GM12878 (cell line): ENCODE data around the gene MARK4. TPM values are rescaled to one million over a fixed set of nuclear protein-coding genes. Genes with fewer than 3 reads are reported as not detected.

Experiments used
- ATAC-seq: fragments of 200-7000 bp; cut with Tn5 transposase; 3 replicates; pipeline ENCODE4 v1.9.1; 2020; ENCODE audit warnings: mild to moderate bottlenecking, moderate library complexity
- BruUV-seq: library from RNA; stranded (reverse); fragments of 400-500 nt; replicated peaks from 2 replicates; lab custom pipeline; 2021; lab: Mats Ljungman, UMichigan
- CTCF ChIA-PET: fragments of 300-600 bp; sonication (Branson Sonifier 250); formaldehyde crosslinking; extraction: SDS; loops from one replicate; lab custom pipeline; 2021; ENCODE audit warnings: inconsistent platforms; lab: Yijun Ruan, JAX
- POLR2A ChIA-PET: fragments of 350-600 bp; formaldehyde crosslinking; extraction: SDS; loops from one replicate; lab custom pipeline; 2021; ENCODE audit warnings: inconsistent platforms; lab: Charles Lee
- RAD21 ChIA-PET: fragments of 300-600 bp; sonication (Branson Sonifier 250); formaldehyde crosslinking; loops from one replicate; lab custom pipeline; 2023; ENCODE audit warnings: antibody characterized with exemption; ENCODE audit not compliant: unreplicated experiment; lab: Charles Lee
- SMC1A ChIA-PET: fragments of 300-600 bp; sonication (Branson Sonifier 250); formaldehyde crosslinking; loops from one replicate; lab custom pipeline; 2023; ENCODE audit not compliant: unreplicated experiment, uncharacterized antibody; lab: Charles Lee
- DNase-seq: peaks from one replicate; pipeline ENCODE4 v3.0.0-alpha.2; 2011; ENCODE audit warnings: low read depth, low spot score
- FAIRE-seq: peaks from 3 replicates; lab custom pipeline; 2011; peaks lifted over from hg19 to GRCh38; lab: Jason Lieb, UNC
- H2AFZ ChIP-seq: 2 replicates; pipeline ENCODE4 v1.6.0; 2011; ENCODE audit warnings: low read depth, low read length, control low read depth; ENCODE audit not compliant: control insufficient read depth
- H3K27ac ChIP-seq: 2 replicates; pipeline ENCODE4 v1.5.1; 2011; ENCODE audit warnings: control low read depth; ENCODE audit not compliant: control insufficient read depth, insufficient read depth
- H3K27me3 ChIP-seq, 2 experiments: replicated peaks in 1 of 2; 2 replicates each; pipeline versions ENCODE4 v1.6.0 to v1.6.1; 2011; ENCODE audit warnings: low read length in 1 of 2; ENCODE audit not compliant: control insufficient read depth in 2 of 2, insufficient read depth in 2 of 2
- H3K36me3 ChIP-seq, 2 experiments: 2 replicates each; pipeline ENCODE4 v1.5.1; 2011; ENCODE audit warnings: low read length in 1 of 2; ENCODE audit not compliant: control insufficient read depth in 2 of 2, insufficient read depth in 2 of 2
- H3K4me1 ChIP-seq: 2 replicates; pipeline ENCODE4 v1.6.1; 2011; ENCODE audit warnings: mild to moderate bottlenecking, low read length, moderate library complexity, mixed read lengths; ENCODE audit not compliant: control insufficient read depth, insufficient read depth
- H3K4me2 ChIP-seq: 2 replicates; pipeline ENCODE4 v1.6.0; 2011; ENCODE audit warnings: control low read depth; ENCODE audit not compliant: control insufficient read depth, insufficient read depth
- H3K4me3 ChIP-seq: fragments of 200-600 bp; sonication (generic); 2 replicates; pipeline ENCODE4 v1.5.1; 2016
- H3K79me2 ChIP-seq: 2 replicates; pipeline ENCODE4 v1.6.0; 2011; ENCODE audit warnings: low read length; ENCODE audit not compliant: control insufficient read depth, insufficient read depth
- H3K9ac ChIP-seq: 2 replicates; pipeline ENCODE4 v1.8.0; 2011; ENCODE audit warnings: low read length, control low read depth, mixed read lengths; ENCODE audit not compliant: control insufficient read depth, insufficient read depth
- H3K9me3 ChIP-seq: replicated peaks from 3 replicates; pipeline ENCODE4 v1.5.1; 2011; ENCODE audit warnings: mild to moderate bottlenecking, low read length; ENCODE audit not compliant: control insufficient read depth, insufficient read depth
- H4K20me1 ChIP-seq: 2 replicates; pipeline ENCODE4 v1.6.0; 2011; ENCODE audit not compliant: control insufficient read depth, insufficient read depth
- ATF3 ChIP-seq: IDR thresholded peaks from 2 replicates; pipeline ENCODE4 v1.6.1; 2011; ENCODE audit warnings: low read depth, mild to moderate bottlenecking, low read length, moderate library complexity, borderline replicate concordance; ENCODE audit errors: extremely low read depth
- CTCF ChIP-seq, 3 experiments: IDR thresholded peaks in 2 of 3; conservative IDR thresholded peaks in 1 of 3; 2 replicates each; pipeline ENCODE4 v1.5.1; 2011; ENCODE audit warnings: low read depth in 3 of 3, low read length in 3 of 3, mild to moderate bottlenecking in 3 of 3, control low read depth in 2 of 3, moderate library complexity in 2 of 3, inconsistent platforms in 1 of 3, mixed read lengths in 1 of 3; ENCODE audit not compliant: control insufficient read depth in 2 of 3, insufficient read depth in 1 of 3; ENCODE audit errors: extremely low read depth in 1 of 3
- ETV6 ChIP-seq, 2 experiments: fragments of 450-650 bp in 1 of 2; IDR thresholded peaks in 1 of 2; conservative IDR thresholded peaks in 1 of 2; 2 replicates each; pipeline ENCODE4 v1.6.1; 2014; ENCODE audit warnings: antibody characterized with exemption in 1 of 2, borderline replicate concordance in 1 of 2, low read depth in 1 of 2, mild to moderate bottlenecking in 1 of 2, moderate library complexity in 1 of 2
- JUNB ChIP-seq: IDR thresholded peaks from 2 replicates; pipeline ENCODE4 v1.6.1; 2016; ENCODE audit warnings: antibody characterized with exemption, mild to moderate bottlenecking
- MLLT1 ChIP-seq: fragments of 450-650 bp; IDR thresholded peaks from 2 replicates; pipeline ENCODE4 v1.6.1; 2016; ENCODE audit warnings: mild to moderate bottlenecking
- MTA2 ChIP-seq: fragments of 450-650 bp; IDR thresholded peaks from 2 replicates; pipeline ENCODE4 v1.6.1; 2016; ENCODE audit warnings: low read depth, mild to moderate bottlenecking, moderate library complexity
- NFYA ChIP-seq: IDR thresholded peaks from 2 replicates; pipeline ENCODE4 v1.6.1; 2011; ENCODE audit warnings: low read depth, mild to moderate bottlenecking, low read length, improper control_type of control experiment, borderline replicate concordance
- NR2F1 ChIP-seq: fragments of 450-650 bp; conservative IDR thresholded peaks from 2 replicates; pipeline ENCODE4 v1.6.1; 2017; ENCODE audit warnings: mild to moderate bottlenecking
- NRF1 ChIP-seq: conservative IDR thresholded peaks from 2 replicates; pipeline ENCODE4 v1.6.1; 2011; ENCODE audit warnings: mild to moderate bottlenecking, low read depth, low read length, improper control_type of control experiment
- STAT1 ChIP-seq: fragments of 450-650 bp; conservative IDR thresholded peaks from 2 replicates; pipeline ENCODE4 v1.6.1; 2014; ENCODE audit warnings: antibody characterized with exemption, mild to moderate bottlenecking
- SUPT20H ChIP-seq: IDR thresholded peaks from 2 replicates; pipeline ENCODE4 v1.6.1; 2011; ENCODE audit warnings: low read depth, mild to moderate bottlenecking, low read length, moderate library complexity, borderline replicate concordance; ENCODE audit not compliant: control insufficient read depth
- ZBTB33 ChIP-seq: fragments of 450-650 bp; IDR thresholded peaks from 2 replicates; pipeline ENCODE4 v1.6.1; 2017; ENCODE audit warnings: mild to moderate bottlenecking
- ZNF622 ChIP-seq: fragments of 450-650 bp; IDR thresholded peaks from 2 replicates; pipeline ENCODE4 v1.6.1; 2017; ENCODE audit warnings: mild to moderate bottlenecking, inconsistent platforms
- WGBS: methylation state at CpG from one replicate; pipeline ENCODE4 v1.1.6; 2016; ENCODE audit warnings: low lambda C conversion rate; ENCODE audit not compliant: insufficient replicate concordance, insufficient coverage; ENCODE audit errors: missing lambda C conversion rate; 5-methylcytosine and 5-hydroxymethylcytosine counted together
- in situ Hi-C: fragments of 300-500 bp; cut with MboI; formaldehyde crosslinking; loops from 9 replicates; pipeline ENCODE4 v1.14.3; 2018; ENCODE audit warnings: mixed read lengths
- intact Hi-C: fragments of 100-400 bp; cut with micrococcal nuclease; formaldehyde crosslinking; loops from one replicate; pipeline ENCODE4 v1.14.2; 2022; ENCODE audit not compliant: unreplicated experiment
- polyA plus RNA-seq, 11 experiments: library from polyadenylated mRNA; depleted of rRNA in 4 of 11; unstranded in 6 of 11; stranded (reverse) in 5 of 11; fragments of >200 nt; fragmentation: Nextera tagmentation in 4 of 11; fragmentation: Illumina TruSeq in 1 of 11; extraction: Ambion mirVana in 4 of 11; extraction: Trizol in 1 of 11; gene quantifications; 1 replicate in 1 of 11; 2 replicates in 10 of 11; pipeline versions ENCODE4 v1.2.1 to v1.2.3, GENCODE V29; 2011 to 2016; ENCODE audit warnings: inconsistent platforms in 2 of 11, missing spikeins in 2 of 11, low read depth in 1 of 11
- total RNA-seq, 4 experiments: library from RNA; depleted of rRNA in 3 of 4; stranded (reverse); fragments of >200 nt in 3 of 4; fragmentation: Illumina TruSeq in 1 of 4; extraction: Trizol in 1 of 4; gene quantifications; 2 replicates each; pipeline versions ENCODE4 v1.2.1 to v1.2.3, GENCODE V29; 2013 to 2021

MARK4 gene
- total and polyA plus RNA-seq, 10 of the 15 experiments (the other 5 are each of a cell fraction or from before 2014, with no cell fraction given) = 0.66 to 24.3 (median 5.1) TPM

- TF ChIP-seq ZNF622 (no peak), SUPT20H (no peak), NFYA (no peak), JUNB (no peak), CTCF (IDR thresholded peaks at IDR 0.05 in 2 of 3, conservative IDR thresholded peaks at IDR 0.05 in 1 of 3; ENCODE audit: control insufficient read depth in 2 of 3, extremely low read depth in 1 of 3, insufficient read depth in 1 of 3, low read depth in 3 of 3, low read length in 3 of 3) (no peak), MTA2 (no peak), ATF3 (no peak), ETV6 (conservative IDR thresholded peaks at IDR 0.05 in 1 of 2, IDR thresholded peaks at IDR 0.05 in 1 of 2; ENCODE audit: borderline replicate concordance in 1 of 2, low read depth in 1 of 2) (no peak)
Measured at GRCh38 chr19:45321848-45322247, 70.8 kb downstream of the MARK4 start (continued).

GRCh38 chr19:45322311-45322710 is 71.2 kb downstream of the MARK4 start:
- TF ChIP-seq NRF1 = no peak
- TF ChIP-seq ZBTB33 = peak; percentile 34; the same call in 1 of the 2 replicates
- no peak for TF ChIP-seq STAT1
- TF ChIP-seq NR2F1 = 0 out of 2 replicates have a peak, but pooled peaks have one; percentile 30
- TF ChIP-seq MLLT1 = no peak
- intact Hi-C loops = no loop called here
- FAIRE-seq (no peak), DNase-seq (no peak), ATAC-seq (no peak)
- Histone ChIP-seq H2AFZ (no peak overlapping the region), H3K9ac (no peak overlapping the region), H3K79me2 (no peaks in the 10 kb centered on the region), H3K4me2 (no peak overlapping the region), H3K36me3 (no peaks in the 10 kb centered on the region), H3K4me3 (no peak overlapping the region), H4K20me1 (no peaks in the 10 kb centered on the region), H3K27me3 (peaks cover 0 to 3% of the 10 kb centered on the region in 2 experiments; a peak in 2 of 4 replicates), H3K9me3 (no peaks in the 10 kb centered on the region), H3K27ac (no peak overlapping the region), H3K4me1 (no peaks in the 10 kb centered on the region)
- no TSS peak for BruUV-seq
- ChIA-PET POLR2A (no interaction called here), CTCF (no interaction called here), RAD21 (no interaction called here), SMC1A (no interaction called here)
- 48% methylated on average over 11 of the region's 11 CpGs for WGBS
- in situ Hi-C loops = no loop called here
